ENCODE measurements around the gene INAFM1.
"Not testable (repeated sequence)": the region's sequence is repeated elsewhere in the genome, so short reads cannot be mapped to it uniquely, and the experiment has no call there.

INAFM1 gene

DNA sequence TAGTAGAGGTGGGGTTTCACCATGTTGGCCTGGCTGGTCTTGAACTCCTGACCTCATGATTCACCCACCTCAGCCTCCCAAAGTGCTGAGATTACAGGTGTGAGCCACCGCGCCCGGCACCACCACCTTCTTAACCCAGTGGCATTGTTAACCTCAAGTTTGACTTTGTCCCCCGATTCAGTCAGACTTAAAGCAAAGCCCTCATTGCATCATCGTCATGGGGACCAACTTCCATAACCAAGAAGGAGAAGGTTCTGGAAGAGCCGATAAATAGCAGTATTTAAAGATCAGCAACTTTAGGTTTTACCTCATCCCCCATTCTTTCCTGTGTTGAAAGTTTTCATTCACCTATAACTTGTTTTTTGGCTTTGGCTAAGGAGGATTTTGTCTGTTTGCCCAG is 6.7 kb upstream of the INAFM1 start:
- DNase-seq (ENCODE audit: low read depth) = no peak

- no peak for DNase-seq (ENCODE audit: low read depth)
Observed at GRCh38 chr19:47269596-47269995, 5.1 kb upstream of the INAFM1 start.

DNA sequence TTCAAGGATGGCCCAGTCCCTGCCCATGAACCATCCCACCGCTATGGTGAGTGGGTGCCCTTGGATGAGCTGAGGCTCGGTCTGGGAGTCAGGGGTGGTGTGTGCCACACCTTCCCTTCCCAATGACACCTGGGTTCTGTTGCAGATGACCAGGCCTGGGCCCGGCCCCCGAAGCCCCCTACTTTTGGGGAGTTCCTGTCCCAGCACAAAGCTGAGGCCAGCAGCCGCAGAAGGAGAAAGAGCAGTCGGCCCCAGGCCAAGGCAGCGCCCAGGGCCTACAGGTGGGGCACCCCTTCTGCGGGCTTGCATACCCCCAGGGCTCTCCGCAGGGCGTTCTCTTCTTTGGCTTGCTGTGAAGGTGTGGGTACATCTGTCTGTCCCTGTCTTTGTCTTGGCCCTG is 4.3 kb upstream of the INAFM1 start:
- no peak for DNase-seq (ENCODE audit: low read depth)

DNA sequence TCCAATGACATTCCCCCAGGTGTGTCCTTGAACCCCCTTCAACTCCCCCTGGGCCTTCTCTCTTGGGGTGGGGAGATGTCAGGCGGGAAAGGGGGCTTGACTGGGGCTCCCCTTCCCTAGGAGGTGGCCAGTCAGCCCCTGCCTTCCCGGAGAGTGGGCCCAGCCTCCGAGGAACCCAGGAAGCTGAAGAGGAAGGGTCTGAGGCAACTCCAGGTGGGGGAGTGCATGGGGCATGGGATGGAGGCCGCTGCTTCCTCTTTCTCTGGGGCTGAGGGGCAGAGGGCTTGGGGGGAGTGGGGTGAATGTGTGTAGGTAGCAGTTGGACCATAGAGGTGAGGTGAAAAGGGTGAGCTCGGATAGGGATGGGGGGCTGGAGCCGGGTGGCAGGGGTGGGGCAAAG is 2.7 kb upstream of the INAFM1 start:
- no peak for DNase-seq (ENCODE audit: low read depth)

DNA sequence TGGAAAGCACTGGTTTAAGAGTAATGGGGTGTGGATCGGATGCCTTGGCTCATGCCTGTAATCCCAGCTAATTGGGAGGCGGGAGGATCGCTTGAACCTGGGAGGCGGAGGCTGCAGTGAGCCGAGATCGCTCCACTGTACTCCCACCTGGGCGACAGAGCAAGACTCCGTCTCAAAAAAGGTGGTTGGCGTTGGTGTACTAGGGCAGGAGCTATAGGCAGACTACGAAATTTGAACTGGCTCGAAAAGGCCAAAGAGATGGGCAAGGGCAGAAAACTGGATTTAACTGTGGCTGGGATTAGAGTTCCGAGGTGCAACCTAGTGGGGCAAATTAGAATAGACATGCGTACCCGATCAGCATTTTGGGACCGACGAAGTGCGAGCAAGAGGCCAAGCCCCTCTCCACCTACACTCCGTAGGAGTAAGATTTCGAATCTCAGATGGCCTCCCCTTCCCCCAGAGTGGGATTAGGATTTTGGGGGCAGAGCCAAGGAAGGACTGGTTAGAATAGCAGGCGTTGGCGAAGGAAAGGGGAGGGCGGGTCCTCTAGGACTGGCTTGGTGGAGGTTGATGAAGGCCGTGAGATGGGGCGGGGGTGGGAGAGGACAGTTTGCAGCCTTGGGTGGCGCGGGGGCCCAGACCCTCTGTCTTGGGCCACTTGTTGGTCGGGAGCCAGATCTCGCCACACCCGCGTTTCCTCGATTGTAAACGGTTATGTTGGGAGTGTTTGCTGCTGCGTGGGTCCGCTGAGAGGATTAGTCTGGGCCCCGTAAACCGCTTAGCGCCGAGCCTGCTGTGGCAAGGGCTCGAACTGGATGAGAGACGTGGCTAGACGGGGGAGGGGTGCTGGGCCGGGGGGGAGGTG is 2.0 kb upstream of the INAFM1 start:
- no peak for DNase-seq (ENCODE audit: low read depth)

DNA sequence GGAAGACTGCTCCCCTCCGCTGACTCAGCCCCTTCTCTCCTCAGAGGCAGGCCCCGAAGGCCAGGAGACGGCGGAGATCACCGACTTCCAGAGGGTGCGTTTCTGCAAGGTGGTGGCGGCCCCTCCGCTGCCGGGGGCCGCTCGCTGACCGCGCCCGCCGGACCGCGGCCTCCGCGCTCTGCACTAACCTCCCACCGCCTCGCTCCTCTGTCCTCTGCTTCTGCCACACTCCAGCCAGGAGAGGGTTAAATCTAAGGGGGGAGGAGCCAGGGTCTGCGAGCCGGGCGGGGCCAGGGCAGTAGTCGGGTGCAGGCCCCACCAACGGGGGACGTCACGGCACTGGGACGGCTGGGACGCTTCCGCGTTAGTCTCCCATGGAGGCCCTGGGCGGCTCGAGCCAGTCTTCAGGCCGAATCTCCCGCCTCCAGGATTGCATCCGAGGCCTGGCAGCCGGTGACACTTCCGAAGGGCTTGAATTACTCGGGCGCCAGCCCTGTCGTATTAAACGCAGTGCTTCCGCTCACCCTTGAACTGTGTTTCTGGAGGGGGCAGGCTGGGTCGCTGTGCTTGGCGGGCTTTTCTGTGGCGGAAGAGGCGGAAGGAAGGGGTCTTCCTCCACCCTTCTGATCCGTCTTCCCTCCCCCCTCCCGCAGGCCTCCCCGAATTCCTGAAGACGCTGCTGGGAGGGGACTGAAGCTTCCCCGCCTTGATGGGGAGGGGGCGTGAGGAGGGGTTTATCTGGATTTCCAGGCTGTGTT is 1.2 kb upstream of the INAFM1 start:
- DNase-seq (ENCODE audit: low read depth) = no peak

GRCh38 chr19:47274891-47275761 is 441 bp downstream of the INAFM1 start:
- DNase-seq (ENCODE audit: low read depth) = no peak

GRCh38 chr19:47275791-47276461 is 1.2 kb downstream of the INAFM1 start:
- no peak for DNase-seq (ENCODE audit: low read depth)

- DNase-seq (ENCODE audit: low read depth) = not testable (repeated sequence)
Observed at GRCh38 chr19:47276513-47276912, 1.8 kb downstream of the INAFM1 start.

- no peak for DNase-seq (ENCODE audit: low read depth)
Observed at GRCh38 chr19:47280183-47280797, 5.6 kb downstream of the INAFM1 start.

GRCh38 chr19:47283405-47284059 is 8.8 kb downstream of the INAFM1 start:
- no peak for DNase-seq (ENCODE audit: low read depth)

- no peak for DNase-seq (ENCODE audit: low read depth)
Observed at GRCh38 chr19:47284324-47284899, 9.7 kb downstream of the INAFM1 start.

GRCh38 chr19:47296036-47296435 is 21.4 kb downstream of the INAFM1 start:
- DNase-seq (ENCODE audit: low read depth) = no peak

- not testable (repeated sequence) for DNase-seq (ENCODE audit: low read depth)
Observed at GRCh38 chr19:47300867-47301266, 26.2 kb downstream of the INAFM1 start.

DNA sequence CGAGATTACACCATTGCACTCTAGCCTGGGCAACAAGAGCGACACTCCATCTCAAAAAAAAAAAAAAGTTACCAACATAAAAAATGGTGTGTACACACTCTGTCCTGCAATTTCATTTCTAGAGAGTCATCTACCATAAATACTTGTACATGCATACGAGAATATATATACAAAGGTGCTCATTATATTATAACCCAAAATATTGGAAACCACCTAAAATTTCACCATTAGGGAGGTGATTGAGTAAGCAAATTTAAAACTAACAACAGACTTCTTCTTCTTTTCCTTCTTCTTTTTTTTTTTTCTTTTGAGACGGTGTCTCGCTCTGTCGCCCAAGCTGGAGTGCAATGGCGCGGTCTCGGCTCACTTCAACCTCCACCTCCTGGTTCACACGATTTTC is 27.6 kb downstream of the INAFM1 start:
- DNase-seq (ENCODE audit: low read depth) = no peak

- DNase-seq (ENCODE audit: low read depth) = no peak
Observed at GRCh38 chr19:47303966-47304365, 29.3 kb downstream of the INAFM1 start.

GRCh38 chr19:47305309-47305751 is 30.6 kb downstream of the INAFM1 start:
- peak; percentile 67 for DNase-seq (ENCODE audit: low read depth)

- no peak for DNase-seq (ENCODE audit: low read depth)
Observed at GRCh38 chr19:47306303-47306702, 31.6 kb downstream of the INAFM1 start.

DNA sequence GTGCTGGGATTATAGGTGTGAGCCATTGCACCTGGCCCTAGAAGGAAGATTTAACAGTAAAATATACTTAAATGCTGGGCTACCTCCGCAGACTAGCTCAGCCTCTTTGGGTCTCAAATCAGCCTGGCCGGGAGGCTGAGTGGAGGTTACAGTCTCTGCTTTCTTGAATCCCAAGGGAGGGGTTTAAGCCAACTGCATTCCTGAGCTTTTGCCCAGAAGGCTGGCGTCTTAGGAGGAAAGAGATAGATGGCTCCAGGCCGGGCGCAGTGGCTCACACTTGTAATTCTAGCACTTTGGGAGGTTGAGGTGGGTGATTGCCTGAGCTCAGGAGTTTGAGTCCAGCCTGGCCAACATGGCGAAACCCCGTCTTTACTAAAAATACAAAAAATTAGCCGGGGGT is 34.4 kb downstream of the INAFM1 start:
- DNase-seq (ENCODE audit: low read depth) = no peak

DNA sequence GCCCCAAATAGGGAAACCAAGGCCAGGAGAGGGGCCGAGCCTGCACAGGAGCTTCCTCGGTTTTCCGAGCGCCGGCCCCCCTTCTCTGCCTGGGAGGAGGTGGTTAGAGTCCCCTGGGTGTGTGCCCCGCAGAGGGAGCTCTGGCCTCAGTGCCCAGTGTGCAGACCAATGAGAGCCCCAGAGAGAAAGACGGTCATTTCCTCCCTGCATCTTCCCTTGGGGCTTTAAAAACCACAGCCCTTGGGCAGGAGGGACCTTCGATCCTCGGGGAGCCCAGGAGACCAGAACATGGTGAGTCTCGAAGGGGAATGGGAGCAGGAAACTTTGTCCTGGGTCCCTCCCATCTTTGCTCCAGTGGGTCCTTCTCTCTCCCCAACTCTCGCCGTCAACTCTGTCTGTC is 34.9 kb downstream of the INAFM1 start, which contains the start of gene C5AR1:
C5AR1 (plus strand) TSS at position 254 of the 400 bp plus-strand sequence; CDS start at position 289, 35 bp downstream.
- DNase-seq (ENCODE audit: low read depth) = no peak
